BLaER1 treated with 17β-estradiol and CSF1 and Interleukin-3, amounts not matched to agents 10 nM and 100 nM (cell line): ENCODE measurements around the gene ATRN.
"Not testable (repeated sequence)": the region's sequence is repeated elsewhere in the genome, so short reads cannot be mapped to it uniquely, and the experiment has no call there.

ENCODE experiments used
- H3K27ac ChIP-seq, 11 experiments: shearing (Covaris generic); formaldehyde crosslinking; 2 replicates each; pipeline ENCODE4 v1.8.1; 2022
- H3K27me3 ChIP-seq, 11 experiments: shearing (Covaris generic); formaldehyde crosslinking; 2 replicates each; pipeline ENCODE4 v1.8.1; 2022
- H3K36me3 ChIP-seq, 11 experiments: shearing (Covaris generic); formaldehyde crosslinking; 2 replicates each; pipeline ENCODE4 v1.8.1; 2022
- H3K4me1 ChIP-seq, 10 experiments: shearing (Covaris generic); formaldehyde crosslinking; 2 replicates each; pipeline ENCODE4 v1.8.1; 2022
- H3K4me2 ChIP-seq, 11 experiments: shearing (Covaris generic); formaldehyde crosslinking; 2 replicates each; pipeline ENCODE4 v1.8.1; 2022
- H3K4me3 ChIP-seq, 10 experiments: shearing (Covaris generic); formaldehyde crosslinking; 2 replicates each; pipeline ENCODE4 v1.8.1; 2022
- H3K9ac ChIP-seq, 11 experiments: shearing (Covaris generic); formaldehyde crosslinking; 2 replicates each; pipeline ENCODE4 v1.8.1; 2022
- H3K9me3 ChIP-seq, 11 experiments: shearing (Covaris generic); formaldehyde crosslinking; replicated peaks in 1 of 11; 2 replicates each; pipeline ENCODE4 v1.8.1; 2022
- H4K20me1 ChIP-seq, 11 experiments: shearing (Covaris generic); formaldehyde crosslinking; 2 replicates each; pipeline ENCODE4 v1.8.1; 2022
- Cebpa-rat ChIP-seq, 11 experiments: shearing (Covaris generic); IDR thresholded peaks; 2 replicates each; pipeline ENCODE4 v1.8.1; 2022

Gene ATRN

DNA sequence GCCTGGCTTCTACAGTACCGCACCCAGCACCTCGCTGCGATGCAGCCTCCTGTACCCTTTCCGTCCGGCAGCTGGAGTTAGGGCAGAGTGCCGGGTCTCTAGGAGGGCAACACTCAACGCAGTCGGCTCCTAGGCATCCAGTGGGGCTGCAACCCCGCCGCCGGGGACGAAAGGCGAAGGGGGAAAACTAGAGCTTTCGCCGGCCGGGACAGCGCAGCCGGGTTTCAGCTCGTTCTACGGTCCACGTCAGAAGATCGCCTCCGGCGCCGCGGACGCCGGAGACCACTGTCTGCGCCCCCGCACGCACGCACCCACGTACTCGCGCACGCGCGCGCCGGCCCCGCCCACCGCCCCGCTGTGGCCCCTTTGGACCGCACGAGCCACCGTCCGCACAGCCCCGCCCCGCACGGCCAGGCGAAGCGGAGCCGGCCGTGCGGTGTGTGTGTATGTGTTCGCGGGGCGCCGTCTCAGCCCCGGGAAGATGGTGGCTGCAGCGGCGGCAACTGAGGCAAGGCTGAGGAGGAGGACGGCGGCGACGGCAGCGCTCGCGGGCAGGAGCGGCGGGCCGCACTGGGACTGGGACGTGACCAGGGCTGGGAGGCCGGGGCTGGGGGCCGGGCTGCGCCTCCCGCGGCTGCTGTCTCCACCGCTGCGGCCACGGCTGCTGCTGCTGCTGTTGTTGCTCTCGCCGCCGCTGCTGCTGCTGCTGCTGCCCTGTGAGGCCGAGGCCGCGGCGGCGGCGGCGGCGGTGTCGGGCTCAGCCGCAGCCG, at the start of gene ATRN:
TSS of gene ATRN (plus strand) at position 392 of the 770 bp plus-strand sequence. CDS start at position 482, 90 bp downstream.
- H3K4me1 ChIP-seq, result peaks cover 17 to 33% (median 29%) of the 10 kb centered on the region in 10 experiments

DNA sequence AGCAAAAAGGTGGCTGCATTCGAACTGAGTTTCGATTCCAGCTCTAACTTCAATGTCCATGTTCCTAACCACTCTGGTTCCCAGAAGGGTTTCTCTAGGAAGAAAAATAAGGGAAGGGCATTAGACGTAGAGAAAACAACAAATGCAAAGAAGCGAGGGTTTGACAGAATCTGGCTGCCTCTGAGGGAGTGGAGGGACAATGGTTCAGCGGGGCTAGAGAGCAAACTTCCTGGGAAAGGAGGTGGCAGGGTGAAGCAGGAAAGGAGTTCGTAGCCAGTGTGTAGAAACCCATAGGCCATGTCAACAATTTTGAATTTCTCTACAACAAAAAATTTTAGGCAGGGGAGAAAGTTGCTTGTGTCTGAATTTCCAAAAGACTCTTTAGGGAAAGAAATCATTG, 48.8 kb upstream of the ATRN start:
- Histone ChIP-seq H3K4me3 (no peak overlapping the region), H3K27ac (no peak overlapping the region), H3K36me3 (no peaks in the 10 kb centered on the region), H3K4me1 (peaks cover 0 to 16% (median 8%) of the 10 kb centered on the region in 10 experiments; a peak in 12 of 20 replicates), H3K9ac (no peak overlapping the region), H3K4me2 (no peak overlapping the region), H3K27me3 (no peaks in the 10 kb centered on the region), H3K9me3 (peaks cover 0 to under 1% (median 0%) of the 10 kb centered on the region in 11 experiments; a peak in 2 of 22 replicates), H4K20me1 (no peaks in the 10 kb centered on the region)
- no peak for TF ChIP-seq Cebpa-rat (IDR thresholded peaks at IDR 0.05)

More for the DNA sequence above, at the start of gene ATRN:
- Histone ChIP-seq H3K27ac (peak within 1 kb of the TSS; percentile 72 to 84 (median 82)), H3K4me3 (peak within 1 kb of the TSS; percentile 84 to 99 (median 97)), H3K9ac (peak within 1 kb of the TSS; percentile 83 to 94 (median 90)), H3K9me3 (no peaks in the 10 kb centered on the region), H3K4me2 (peak within 1 kb of the TSS; percentile 91 to 98 (median 93)), H4K20me1 (peaks cover 20 to 47% (median 36%) of the 10 kb centered on the region in 11 experiments; a peak in 18 of 22 replicates), H3K27me3 (no peaks in the 10 kb centered on the region), H3K36me3 (peaks cover 0 to 7% (median 0%) of the 10 kb centered on the region in 11 experiments; a peak in 1 of 22 replicates)
- no peak for TF ChIP-seq Cebpa-rat (IDR thresholded peaks at IDR 0.05)

DNA sequence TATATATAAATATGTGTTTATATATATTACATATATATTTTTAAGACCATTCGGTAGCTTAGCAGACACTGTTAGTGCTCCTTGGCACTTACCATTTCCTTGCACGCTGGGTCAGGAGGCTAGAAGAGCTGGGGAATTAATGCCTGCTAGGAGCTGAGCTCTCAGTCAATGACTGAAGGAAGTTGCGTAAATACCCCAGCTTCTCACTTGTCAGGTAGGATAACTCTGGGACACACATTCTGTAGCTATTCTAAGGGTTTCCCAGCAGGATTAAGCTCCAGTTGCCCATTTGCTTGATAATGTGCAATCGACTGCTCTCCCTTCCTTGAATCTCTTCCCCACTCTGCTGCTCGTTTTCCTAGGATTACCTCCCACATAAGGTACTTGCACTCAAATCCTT, 47.7 kb upstream of the ATRN start:
- H3K9ac ChIP-seq, result no peak overlapping the region
- no peak for TF ChIP-seq Cebpa-rat (IDR thresholded peaks at IDR 0.05)

DNA sequence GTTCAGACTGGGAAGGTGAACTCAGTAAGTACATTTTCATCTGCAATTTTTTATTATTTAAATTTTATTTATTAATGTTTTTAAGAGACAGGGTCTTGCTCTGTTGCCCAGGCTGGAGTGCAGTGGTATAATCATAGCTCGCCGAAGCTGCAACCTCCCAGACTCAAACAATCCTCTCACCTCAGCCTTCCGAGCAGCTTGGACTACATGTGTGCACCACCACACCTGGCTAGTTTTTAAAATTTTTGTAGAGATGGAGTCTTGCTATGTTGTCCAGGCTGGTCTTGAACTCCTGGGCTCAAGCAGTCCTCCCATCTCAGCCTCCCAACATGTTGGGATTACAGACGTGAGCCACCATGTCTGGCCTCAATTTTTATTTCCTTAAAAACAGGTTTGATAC, 44.1 kb upstream of the ATRN start:
- not testable (repeated sequence) for H3K9me3 ChIP-seq, H3K27ac ChIP-seq, H3K4me3 ChIP-seq, H3K4me2 ChIP-seq, H3K36me3 ChIP-seq, H3K27me3 ChIP-seq, H3K9ac ChIP-seq, H4K20me1 ChIP-seq
- H3K4me1 ChIP-seq, result peaks cover 10 to 30% (median 20%) of the 10 kb centered on the region in 10 experiments; a peak in 19 of 20 replicates

More for the DNA sequence above, 47.7 kb upstream of the ATRN start:
- H3K27ac ChIP-seq, result no peak overlapping the region
- H3K27me3 ChIP-seq, result no peaks in the 10 kb centered on the region
- H3K9me3 ChIP-seq, result no peaks in the 10 kb centered on the region
- H3K4me1 ChIP-seq, result peaks cover 0 to 16% (median 8%) of the 10 kb centered on the region in 10 experiments; a peak in 12 of 20 replicates
- H3K4me2 ChIP-seq, result no peak overlapping the region
- no peaks in the 10 kb centered on the region for H3K36me3 ChIP-seq
- no peaks in the 10 kb centered on the region for H4K20me1 ChIP-seq
- no peak overlapping the region for H3K4me3 ChIP-seq

DNA sequence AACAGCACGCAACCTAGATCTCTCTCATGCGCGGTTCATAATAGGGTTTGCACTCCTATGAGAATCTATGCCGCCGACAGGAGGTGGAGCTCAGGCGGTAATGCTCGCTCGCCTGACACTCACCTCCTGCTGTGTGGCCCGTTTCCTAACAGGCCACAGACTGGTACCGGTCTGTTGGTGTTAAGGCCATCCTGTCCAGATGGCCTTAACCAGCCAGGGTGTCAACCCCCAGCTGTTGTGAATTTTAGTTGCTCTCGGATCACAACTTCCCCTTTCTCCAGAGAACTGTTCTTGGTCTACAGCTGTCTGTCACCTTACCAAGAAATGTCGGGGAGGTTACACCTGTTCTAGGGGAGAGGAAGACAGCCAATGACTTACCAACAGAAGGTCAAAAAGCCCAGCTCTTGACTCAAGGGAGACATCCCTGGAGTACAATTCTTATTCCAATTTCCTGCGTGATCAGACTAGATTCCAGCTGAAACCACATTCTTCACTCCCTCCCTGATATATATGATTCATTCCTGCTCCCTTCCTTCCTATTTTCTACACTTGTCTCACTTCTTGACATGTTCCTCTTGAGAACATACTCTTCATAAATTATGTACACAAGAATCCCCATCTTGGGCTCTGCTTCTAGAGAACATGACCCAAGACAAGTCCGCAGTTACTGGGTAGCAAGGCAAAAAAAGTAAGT, 40.3 kb upstream of the ATRN start:
- no peak for TF ChIP-seq Cebpa-rat (IDR thresholded peaks at IDR 0.05)
- Histone ChIP-seq H3K36me3 (no peaks in the 10 kb centered on the region), H3K4me2 (peak overlapping the region; percentile 25 to 75 (median 52); a peak in 21 of 22 replicates), H3K9ac (peak overlapping the region in 2 of 11 experiments; percentile 24 to 53; a peak in 4 of 22 replicates), H3K27ac (peak overlapping the region in 9 of 11 experiments; percentile 15 to 74 (median 46); a peak in 15 of 22 replicates), H3K27me3 (no peaks in the 10 kb centered on the region), H4K20me1 (no peaks in the 10 kb centered on the region), H3K4me1 (peaks cover 10 to 50% (median 20%) of the 10 kb centered on the region in 10 experiments; a peak in 19 of 20 replicates), H3K9me3 (no peaks in the 10 kb centered on the region), H3K4me3 (no peak overlapping the region; a peak in 1 of 20 replicates)

DNA sequence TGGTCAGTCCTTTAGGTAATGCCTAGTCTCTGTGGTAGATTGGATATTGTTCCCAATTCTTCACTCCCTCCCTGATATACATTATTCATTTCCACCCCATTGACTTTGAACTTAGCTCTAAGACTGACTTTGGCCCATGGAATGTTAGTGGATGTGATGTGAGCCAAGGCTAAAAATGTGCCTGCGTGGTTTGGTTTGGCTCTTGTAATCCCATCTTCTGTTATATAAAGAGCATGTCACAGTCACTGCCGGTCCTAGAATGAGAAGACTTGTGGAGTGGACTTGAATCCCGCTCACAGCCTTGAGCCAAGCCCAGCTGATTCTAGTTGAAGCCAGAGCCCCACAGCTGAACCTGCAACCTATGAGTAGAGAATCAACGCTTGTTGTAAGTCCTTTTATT, 39.7 kb upstream of the ATRN start:
- Histone ChIP-seq H3K27ac (peak overlapping the region in 8 of 11 experiments; percentile 40 to 74 (median 54); a peak in 15 of 22 replicates), H3K36me3 (no peaks in the 10 kb centered on the region), H4K20me1 (no peaks in the 10 kb centered on the region), H3K4me1 (peaks cover 10 to 50% (median 20%) of the 10 kb centered on the region in 10 experiments; a peak in 19 of 20 replicates), H3K4me2 (peak overlapping the region; percentile 25 to 75 (median 52); a peak in 18 of 22 replicates), H3K4me3 (no peak overlapping the region), H3K27me3 (no peaks in the 10 kb centered on the region), H3K9me3 (no peaks in the 10 kb centered on the region), H3K9ac (peak overlapping the region in 2 of 11 experiments; percentile 24 to 53; a peak in 2 of 22 replicates)
- no peak for TF ChIP-seq Cebpa-rat (IDR thresholded peaks at IDR 0.05)

DNA sequence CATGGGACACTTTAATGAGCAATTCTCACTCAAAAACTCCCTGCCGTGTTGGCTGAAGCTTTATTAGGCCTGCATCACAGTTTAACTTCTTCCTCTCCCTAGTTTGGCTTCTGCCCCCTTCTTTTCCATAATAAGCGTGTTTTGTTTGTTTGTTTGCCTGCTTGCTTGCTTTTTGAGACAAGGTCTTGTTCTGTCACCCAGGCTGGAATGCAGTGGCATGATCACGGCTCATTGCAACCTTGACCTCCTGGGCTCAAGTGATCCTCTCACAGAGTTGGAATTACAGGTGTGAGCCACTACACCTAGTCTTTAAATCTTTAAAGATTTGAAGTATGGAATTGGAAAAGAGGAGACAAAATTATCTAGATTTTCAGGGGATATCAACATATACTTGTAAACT, 38.0 kb upstream of the ATRN start:
- H3K27ac ChIP-seq, result no peak overlapping the region
- H4K20me1 ChIP-seq, result no peaks in the 10 kb centered on the region
- no peak overlapping the region for H3K9ac ChIP-seq
- no peaks in the 10 kb centered on the region for H3K36me3 ChIP-seq
- no peak overlapping the region for H3K4me3 ChIP-seq
- H3K4me1 ChIP-seq, result peaks cover 10 to 50% (median 20%) of the 10 kb centered on the region in 10 experiments; a peak in 19 of 20 replicates
- H3K9me3 ChIP-seq, result no peaks in the 10 kb centered on the region
- TF ChIP-seq Cebpa-rat (IDR thresholded peaks at IDR 0.05), result no peak
- H3K4me2 ChIP-seq, result no peak overlapping the region; a peak in 1 of 22 replicates
- H3K27me3 ChIP-seq, result no peaks in the 10 kb centered on the region

DNA sequence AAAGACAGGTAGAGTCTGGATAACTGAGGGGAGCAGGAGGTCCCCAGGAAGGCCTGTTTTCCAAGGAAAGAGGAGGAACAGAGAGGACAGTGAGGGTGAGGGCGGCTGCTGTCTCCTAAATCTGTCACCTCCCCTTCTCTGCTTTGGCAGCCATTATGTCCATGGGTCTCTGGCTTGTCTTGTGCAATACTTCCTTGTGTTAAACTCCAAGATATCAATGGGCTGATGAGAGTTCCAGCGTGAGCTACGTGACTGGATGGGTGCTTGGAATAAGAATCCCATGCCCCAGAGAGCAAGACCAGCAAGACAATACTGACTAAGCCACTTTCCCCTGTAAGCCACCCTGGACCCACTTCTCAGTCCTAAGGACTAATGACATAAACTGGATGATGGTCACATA, 37.1 kb upstream of the ATRN start:
- TF ChIP-seq Cebpa-rat (IDR thresholded peaks at IDR 0.05), result 0 out of 22 replicates have a peak, but pooled peaks of 1 of the 11 experiments have one; percentile 20
- H3K4me2 ChIP-seq, result peak overlapping the region in 3 of 11 experiments; percentile 29 to 76 (median 57); a peak in 5 of 22 replicates

DNA sequence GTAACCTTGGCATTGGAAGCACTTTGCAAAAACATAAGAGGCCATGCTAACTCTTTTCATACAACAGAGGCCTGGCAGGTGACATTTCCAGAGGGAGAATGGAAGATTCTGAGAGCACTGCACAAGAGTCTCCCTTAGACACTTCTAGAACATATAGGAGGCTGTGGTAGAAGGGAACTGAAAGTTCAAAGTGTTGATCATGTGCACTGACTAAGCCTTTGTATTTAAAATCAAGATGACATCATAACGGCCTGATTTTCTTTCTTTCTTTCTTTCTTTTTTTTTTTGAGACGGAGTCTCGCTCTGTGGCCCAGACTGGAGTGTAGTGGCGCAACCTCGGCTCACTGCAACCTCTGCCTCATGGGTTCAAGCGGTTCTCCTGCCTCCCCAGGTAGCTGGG, 36.6 kb upstream of the ATRN start:
- no peaks in the 10 kb centered on the region for H4K20me1 ChIP-seq
- no peak overlapping the region for H3K4me3 ChIP-seq
- no peaks in the 10 kb centered on the region for H3K27me3 ChIP-seq
- TF ChIP-seq Cebpa-rat (IDR thresholded peaks at IDR 0.05), result no peak
- peaks cover 10 to 45% (median 20%) of the 10 kb centered on the region in 10 experiments; a peak in 19 of 20 replicates for H3K4me1 ChIP-seq
- H3K36me3 ChIP-seq, result no peaks in the 10 kb centered on the region
- H3K4me2 ChIP-seq, result peak overlapping the region in 3 of 11 experiments; percentile 29 to 76 (median 57); a peak in 6 of 22 replicates
- no peaks in the 10 kb centered on the region for H3K9me3 ChIP-seq
- no peak overlapping the region for H3K9ac ChIP-seq
- H3K27ac ChIP-seq, result no peak overlapping the region; a peak in 2 of 22 replicates

More for the DNA sequence above, 37.1 kb upstream of the ATRN start:
- Histone ChIP-seq H3K4me1 (peaks cover 10 to 50% (median 20%) of the 10 kb centered on the region in 10 experiments; a peak in 19 of 20 replicates), H3K36me3 (no peaks in the 10 kb centered on the region), H3K27ac (no peak overlapping the region), H3K4me3 (no peak overlapping the region), H3K9ac (no peak overlapping the region), H4K20me1 (no peaks in the 10 kb centered on the region), H3K27me3 (no peaks in the 10 kb centered on the region), H3K9me3 (no peaks in the 10 kb centered on the region)
